Upper lobe of left lung (tissue), 4 donors: ENCODE results near the gene PRDM4.

ENCODE experiments used
- CTCF ChIP-seq, 6 experiments: fragments of 450-650 bp in 4 of 6; fragments of 200-600 bp in 2 of 6; sonication (generic) in 2 of 6; IDR thresholded peaks; one replicate each; pipeline ENCODE4 v1.5.1; 2016 to 2019; ENCODE audit warnings: antibody characterized with exemption in 6 of 6
- EP300 ChIP-seq, 4 donors: sonication (generic); formaldehyde crosslinking; IDR thresholded peaks; one replicate each; pipeline ENCODE4 v1.5.1; 2017; ENCODE audit warnings: antibody characterized with exemption in 4 of 4, control low read depth in 2 of 4
- POLR2A ChIP-seq, 4 donors: fragments of 450-650 bp; IDR thresholded peaks; one replicate each; pipeline ENCODE4 v1.5.1; 2016 to 2017; ENCODE audit warnings: antibody characterized with exemption in 4 of 4, mild to moderate bottlenecking in 2 of 4

- TF ChIP-seq CTCF (IDR thresholded peaks at IDR 0.05) (no peak), POLR2A (IDR thresholded peaks at IDR 0.05) (no peak), EP300 (IDR thresholded peaks at IDR 0.05) (no peak)
Observed at GRCh38 chr12:107762874-107763273, 1.9 kb upstream of the PRDM4 start.
